ENCODE measurements around the gene PLEKHA1.

DNA sequence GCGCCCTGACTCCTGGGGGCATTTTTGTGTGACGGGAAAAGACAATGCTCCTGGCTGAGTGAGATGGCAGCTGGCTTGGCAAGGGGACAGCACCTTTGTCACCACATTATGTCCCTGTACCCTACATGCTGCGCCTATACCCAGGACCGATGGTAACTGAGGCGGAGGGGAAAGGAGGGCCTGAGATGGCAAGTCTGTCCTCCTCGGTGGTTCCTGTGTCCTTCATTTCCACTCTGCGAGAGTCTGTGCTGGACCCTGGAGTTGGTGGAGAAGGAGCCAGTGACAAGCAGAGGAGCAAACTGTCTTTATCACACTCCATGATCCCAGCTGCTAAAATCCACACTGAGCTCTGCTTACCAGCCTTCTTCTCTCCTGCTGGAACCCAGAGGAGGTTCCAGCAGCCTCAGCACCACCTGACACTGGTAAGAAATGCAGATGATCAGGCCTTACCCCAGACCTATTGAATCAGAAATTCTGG, 80.1 kb downstream of the PLEKHA1 start, which contains the start of gene ARMS2:
- TF ChIP-seq POLR2AphosphoS5 (IDR thresholded peaks at IDR 0.05; ENCODE audit: low read depth, low read length) = no peak
- TF ChIP-seq TAF1 (IDR thresholded peaks at IDR 0.05; ENCODE audit: borderline replicate concordance, insufficient read depth, low read length) = no peak
- TF ChIP-seq REST (IDR thresholded peaks at IDR 0.05; ENCODE audit: insufficient read depth in 1 of 2, low read depth in 2 of 2, low read length in 2 of 2) = no peak
- no peak for TF ChIP-seq SIN3A (IDR thresholded peaks at IDR 0.05; ENCODE audit: borderline replicate concordance, insufficient read depth, low read length)
- TF ChIP-seq FOXP2 (optimal IDR thresholded peaks at IDR 0.05; ENCODE audit: borderline replicate concordance, extremely low read depth, extremely low read length, insufficient read depth) = no peak

Data from PFSK-1 (cell line).